ENCODE results near the gene TNFRSF25. TPM values are rescaled to one million over a fixed set of nuclear protein-coding genes. Genes with fewer than 3 reads are reported as not detected.
"Not testable (repeated sequence)": the region's sequence is repeated elsewhere in the genome, so short reads cannot be mapped to it uniquely, and the experiment has no call there.

TNFRSF25 gene
- total RNA-seq, 1 donor from 2014 or later, result 10.0 TPM

GRCh38 chr1:6450943-6451373 lies 15.0 kb downstream of the TNFRSF25 start:
- ATAC-seq (no peak), DNase-seq (no peak)
- Histone ChIP-seq H3K27ac (no peak overlapping the region), H3K4me1 (no peaks in the 10 kb centered on the region), H3K27me3 (peaks cover 87% of the 10 kb centered on the region), H3K9me3 (no peaks in the 10 kb centered on the region), H3K4me3 (no peak overlapping the region), H3K36me3 (no peaks in the 10 kb centered on the region)
- TF ChIP-seq, protein P1, sequence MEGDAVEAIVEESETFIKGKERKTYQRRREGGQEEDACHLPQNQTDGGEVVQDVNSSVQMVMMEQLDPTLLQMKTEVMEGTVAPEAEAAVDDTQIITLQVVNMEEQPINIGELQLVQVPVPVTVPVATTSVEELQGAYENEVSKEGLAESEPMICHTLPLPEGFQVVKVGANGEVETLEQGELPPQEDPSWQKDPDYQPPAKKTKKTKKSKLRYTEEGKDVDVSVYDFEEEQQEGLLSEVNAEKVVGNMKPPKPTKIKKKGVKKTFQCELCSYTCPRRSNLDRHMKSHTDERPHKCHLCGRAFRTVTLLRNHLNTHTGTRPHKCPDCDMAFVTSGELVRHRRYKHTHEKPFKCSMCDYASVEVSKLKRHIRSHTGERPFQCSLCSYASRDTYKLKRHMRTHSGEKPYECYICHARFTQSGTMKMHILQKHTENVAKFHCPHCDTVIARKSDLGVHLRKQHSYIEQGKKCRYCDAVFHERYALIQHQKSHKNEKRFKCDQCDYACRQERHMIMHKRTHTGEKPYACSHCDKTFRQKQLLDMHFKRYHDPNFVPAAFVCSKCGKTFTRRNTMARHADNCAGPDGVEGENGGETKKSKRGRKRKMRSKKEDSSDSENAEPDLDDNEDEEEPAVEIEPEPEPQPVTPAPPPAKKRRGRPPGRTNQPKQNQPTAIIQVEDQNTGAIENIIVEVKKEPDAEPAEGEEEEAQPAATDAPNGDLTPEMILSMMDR (IDR thresholded peaks at IDR 0.05), result no peak
- intact Hi-C loops (cut with DNase I), result no loop called here

GRCh38 chr1:6450486-6450885 lies 15.5 kb downstream of the TNFRSF25 start:
- H3K36me3 ChIP-seq; DNase-seq; H3K4me3 ChIP-seq; H3K9me3 ChIP-seq; ATAC-seq; intact Hi-C loops (cut with DNase I); H3K27ac ChIP-seq; H3K4me1 ChIP-seq: not testable (repeated sequence)
- peaks cover 85% of the 10 kb centered on the region for H3K27me3 ChIP-seq

GRCh38 chr1:6450005-6450450 lies 15.9 kb downstream of the TNFRSF25 start:
- ATAC-seq (no peak), DNase-seq (no peak)
- no peak overlapping the region for H3K27ac ChIP-seq
- H3K4me1 ChIP-seq, result no peaks in the 10 kb centered on the region
- TF ChIP-seq, protein P1 (IDR thresholded peaks at IDR 0.05), result no peak
- intact Hi-C loops (cut with DNase I), result no loop called here
- H3K27me3 ChIP-seq, result peaks cover 81% of the 10 kb centered on the region
- no peak overlapping the region for H3K4me3 ChIP-seq
- no peaks in the 10 kb centered on the region for H3K9me3 ChIP-seq
- H3K36me3 ChIP-seq, result no peaks in the 10 kb centered on the region

DNA sequence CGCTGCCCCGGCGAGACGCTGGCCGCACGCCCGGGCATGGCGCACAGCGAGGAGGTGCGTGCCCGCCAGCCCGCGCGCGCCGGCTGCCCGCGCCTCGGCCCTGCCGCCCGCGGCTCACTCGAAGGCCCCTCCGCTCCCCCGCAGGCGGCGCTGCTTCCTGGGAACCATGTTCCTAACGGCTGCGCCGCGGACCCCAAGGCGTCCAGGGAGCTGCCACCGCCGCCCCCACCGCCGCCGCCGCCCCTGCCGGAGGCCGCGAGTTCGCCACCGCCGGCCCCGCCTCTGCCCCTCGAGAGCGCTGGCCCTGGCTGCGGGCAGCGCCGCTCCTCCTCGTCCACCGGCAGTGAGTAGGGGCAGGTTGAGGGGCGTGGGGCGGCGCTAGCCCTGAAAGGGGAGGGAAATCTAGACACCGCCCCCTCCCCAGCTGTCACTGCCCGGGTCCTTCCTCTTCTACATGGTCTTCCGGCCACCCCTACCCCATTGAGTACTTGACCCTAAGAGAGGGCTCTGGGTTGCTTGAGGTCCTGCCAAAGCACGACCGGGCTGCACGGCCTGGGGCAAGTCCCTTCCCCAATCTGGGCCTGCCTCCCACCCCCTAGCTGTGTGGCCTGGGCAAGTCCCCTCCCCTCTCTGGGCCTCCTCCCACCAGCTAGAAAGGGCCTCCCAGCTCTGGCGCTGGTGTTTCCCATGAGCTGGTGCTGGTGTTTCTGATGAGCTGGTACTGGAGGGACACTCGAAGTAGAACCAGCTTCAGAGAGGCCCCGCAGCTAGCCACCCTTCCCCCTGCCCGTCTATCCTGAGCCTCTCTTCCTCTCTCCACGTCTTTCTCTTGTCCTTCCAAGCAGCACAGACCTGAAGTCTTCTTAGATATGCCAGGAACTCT lies 17.0 kb downstream of the TNFRSF25 start:
- no peaks in the 10 kb centered on the region for H3K9me3 ChIP-seq
- H3K27me3 ChIP-seq, result peaks cover 72% of the 10 kb centered on the region
- no peak overlapping the region for H3K4me3 ChIP-seq

DNA sequence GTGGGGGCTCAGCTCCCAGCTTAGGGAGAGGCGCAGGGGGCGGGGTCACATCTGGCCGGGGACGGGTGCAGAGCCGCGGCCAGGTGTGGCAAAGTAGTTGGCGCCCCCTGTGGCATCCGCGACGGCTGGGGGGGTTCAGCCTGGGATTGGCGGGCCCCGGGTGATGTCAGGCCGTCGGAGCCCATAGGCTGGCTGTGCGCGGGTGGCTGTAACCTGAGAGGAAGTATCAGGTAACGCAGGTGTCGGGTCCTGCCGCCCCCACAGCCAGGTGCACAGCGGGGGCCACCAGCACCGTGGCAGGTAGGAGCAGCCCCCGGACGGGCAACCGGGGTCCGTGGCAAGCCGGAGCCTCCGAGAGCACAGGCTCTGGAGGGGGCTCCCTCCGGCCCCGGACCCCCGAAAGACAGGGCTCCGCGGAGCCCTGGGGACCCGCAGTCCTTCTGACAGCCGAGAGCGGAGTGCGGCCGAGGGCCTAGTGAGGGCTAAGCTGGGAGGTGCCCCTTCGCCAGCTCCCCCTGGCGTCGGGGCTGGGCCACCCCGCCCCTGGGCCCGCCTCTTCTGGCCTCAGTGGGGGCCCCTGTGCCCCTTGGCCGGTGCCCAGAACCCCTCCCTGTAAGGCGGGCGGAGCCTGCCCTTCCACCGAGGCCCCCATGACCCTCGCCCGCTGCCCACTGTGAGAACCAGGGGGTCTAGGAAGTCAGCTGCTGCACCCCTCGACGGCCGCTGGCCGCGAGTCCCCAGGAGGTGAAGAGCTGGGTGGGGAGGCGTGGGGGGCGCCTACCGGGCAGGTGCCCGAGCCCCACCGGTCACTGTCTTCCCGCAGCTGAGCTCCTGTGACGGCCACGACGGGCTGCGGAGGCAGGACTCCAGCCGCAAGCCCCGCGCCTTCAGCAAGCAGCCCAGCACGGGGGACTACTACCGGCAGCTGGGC lies 17.9 kb downstream of the TNFRSF25 start:
- no peak for ATAC-seq
- H3K4me1 ChIP-seq, result no peaks in the 10 kb centered on the region
- peaks cover 66% of the 10 kb centered on the region for H3K27me3 ChIP-seq
- TF ChIP-seq, protein P1 (IDR thresholded peaks at IDR 0.05), result no peak
- H3K27ac ChIP-seq, result no peak overlapping the region
- intact Hi-C loops (cut with DNase I), result no loop called here
- DNase-seq, result no peak
- H3K4me3 ChIP-seq, result no peak overlapping the region
- no peaks in the 10 kb centered on the region for H3K36me3 ChIP-seq
- no peaks in the 10 kb centered on the region for H3K9me3 ChIP-seq

More for the DNA sequence above, 17.0 kb downstream of the TNFRSF25 start:
- Histone ChIP-seq H3K4me1 (no peaks in the 10 kb centered on the region), H3K27ac (no peak overlapping the region), H3K36me3 (no peaks in the 10 kb centered on the region)
- peak; percentile 9 for ATAC-seq
- TF ChIP-seq, protein P1 (IDR thresholded peaks at IDR 0.05), result no peak
- intact Hi-C loops (cut with DNase I), result no loop called here
- no peak for DNase-seq

All from upper lobe of right lung (tissue), 1 donor.